GM13977 (cell line): ENCODE results near the gene TBC1D24.

Source experiments
- DNase-seq: peaks from one replicate; pipeline ENCODE4 v3.0.0; 2012; ENCODE audit warnings: low spot score
- CTCF ChIP-seq: IDR thresholded peaks from 2 replicates; pipeline ENCODE4 v1.5.1; 2012; ENCODE audit warnings: mild to moderate bottlenecking, control low read depth; ENCODE audit not compliant: insufficient read depth; ENCODE audit errors: extremely low read depth, missing control alignments
- in situ Hi-C: fragments of 300-500 bp; cut with MboI; formaldehyde crosslinking; loops from one replicate; pipeline ENCODE4 v1.12.0; 2022; ENCODE audit warnings: low sequenced_read_pairs, low pct_unique_long_range_greater_than_20kb, mixed read lengths, inconsistent platforms; ENCODE audit not compliant: unreplicated experiment

TBC1D24 gene

GRCh38 chr16:2515180-2515851 lies 40.4 kb downstream of the TBC1D24 start:
- in situ Hi-C loops = no loop called here
- DNase-seq = no peak
- TF ChIP-seq CTCF = no peak

- in situ Hi-C loops = no loop called here
- no peak for DNase-seq
- no peak for TF ChIP-seq CTCF
Observed at GRCh38 chr16:2516391-2517240, 41.7 kb downstream of the TBC1D24 start.

GRCh38 chr16:2517954-2518605 lies 43.2 kb downstream of the TBC1D24 start:
- TF ChIP-seq CTCF = no peak
- DNase-seq = no peak
- in situ Hi-C loops = no loop called here

- DNase-seq = no peak
- no peak for TF ChIP-seq CTCF
- in situ Hi-C loops = no loop called here
Observed at GRCh38 chr16:2518823-2519710, 44.1 kb downstream of the TBC1D24 start.

GRCh38 chr16:2519711-2520080 lies 44.8 kb downstream of the TBC1D24 start:
- in situ Hi-C loops = no loop called here
- no peak for DNase-seq
- no peak for TF ChIP-seq CTCF
